PC-9 (cell line): ENCODE data around the gene UFL1. TPM values are rescaled to one million over a fixed set of nuclear protein-coding genes. Genes with fewer than 3 reads are reported as not detected.
A peak's percentile ranks its signal among the peaks of the same experiment; 100 is the strongest.
"Not testable (repeated sequence)": the region's sequence is repeated elsewhere in the genome, so short reads cannot be mapped to it uniquely, and the experiment has no call there.

ENCODE experiments used
- Bru-seq: library from RNA; stranded (reverse); fragments of 400-500 nt; gene quantifications from one replicate; lab custom pipeline; 2021; lab: Mats Ljungman, UMichigan
- BruChase-seq, 2 experiments: library from RNA; stranded (reverse); fragments of 400-500 nt; gene quantifications; one replicate each; lab custom pipeline; 2021; lab: Mats Ljungman, UMichigan
- BruUV-seq: library from RNA; stranded (reverse); fragments of 400-500 nt; replicated peaks from 2 replicates; lab custom pipeline; 2021; lab: Mats Ljungman, UMichigan
- CTCF ChIA-PET: fragments of 300-600 bp; sonication (Branson Sonifier 250); formaldehyde crosslinking; loops from one replicate; lab custom pipeline; 2022; ENCODE audit warnings: antibody characterized with exemption; lab: Charles Lee
- POLR2A ChIA-PET: fragments of 300-600 bp; sonication (Branson Sonifier 250); formaldehyde crosslinking; loops from one replicate; lab custom pipeline; 2022; ENCODE audit warnings: antibody characterized with exemption; ENCODE audit not compliant: unreplicated experiment; lab: Charles Lee
- DNase-seq, 2 experiments: peaks; one replicate each; pipeline versions ENCODE4 v3.0.0 to v3.0.0-alpha.2; 2015 to 2022; ENCODE audit warnings: mixed read lengths in 1 of 2
- H2AFZ ChIP-seq: fragments of 200-600 bp; sonication (generic); 2 replicates; pipeline ENCODE4 v1.8.1; 2017; ENCODE audit warnings: antibody characterized with exemption
- H3F3A ChIP-seq: fragments of 200-600 bp; sonication (generic); 2 replicates; pipeline ENCODE4 v1.8.1; 2017; ENCODE audit warnings: antibody characterized with exemption, mild to moderate bottlenecking, low read depth; ENCODE audit not compliant: insufficient read depth
- H3K27ac ChIP-seq: fragments of 200-600 bp; sonication (generic); 2 replicates; pipeline ENCODE4 v1.6.1; 2016; ENCODE audit warnings: mixed run types
- H3K27me3 ChIP-seq: fragments of 200-600 bp; sonication (generic); 2 replicates; pipeline ENCODE4 v1.6.1; 2016; ENCODE audit warnings: low read depth, mixed run types; ENCODE audit not compliant: insufficient read depth
- H3K36me3 ChIP-seq: fragments of 200-600 bp; sonication (generic); 2 replicates; pipeline ENCODE4 v1.6.1; 2016; ENCODE audit warnings: low read depth, mixed run types
- H3K4me1 ChIP-seq: fragments of 200-600 bp; sonication (generic); replicated peaks from 2 replicates; pipeline ENCODE4 v1.6.1; 2016; ENCODE audit warnings: mixed run types; ENCODE audit not compliant: insufficient read depth
- H3K4me2 ChIP-seq: fragments of 200-600 bp; sonication (generic); 2 replicates; pipeline ENCODE4 v1.6.1; 2017; ENCODE audit warnings: mixed run types
- H3K4me3 ChIP-seq: fragments of 200-600 bp; sonication (generic); 2 replicates; pipeline ENCODE4 v1.6.1; 2016; ENCODE audit warnings: mixed run types
- H3K79me2 ChIP-seq: fragments of 200-600 bp; sonication (generic); 2 replicates; pipeline ENCODE4 v1.6.1; 2017; ENCODE audit warnings: low read depth, mixed run types
- H3K9me2 ChIP-seq: fragments of 200-600 bp; sonication (generic); 2 replicates; pipeline ENCODE4 v1.8.1; 2017; ENCODE audit warnings: mild to moderate bottlenecking; ENCODE audit not compliant: insufficient read depth
- H3K9me3 ChIP-seq: fragments of 200-600 bp; sonication (generic); 2 replicates; pipeline ENCODE4 v1.8.1; 2016; ENCODE audit warnings: low read depth; ENCODE audit not compliant: insufficient read depth
- H4K20me1 ChIP-seq: fragments of 200-600 bp; sonication (generic); 2 replicates; pipeline ENCODE4 v1.8.1; 2017; ENCODE audit not compliant: insufficient read depth
- EZH2 ChIP-seq: fragments of 200-600 bp; sonication (generic); IDR thresholded peaks from 2 replicates; pipeline ENCODE4 v1.8.0; 2017; ENCODE audit warnings: antibody characterized with exemption, low read depth
- intact Hi-C: fragments of 100-400 bp; cut with micrococcal nuclease; formaldehyde crosslinking; loops from one replicate; pipeline ENCODE4 v1.10.0; 2022; ENCODE audit not compliant: unreplicated experiment
- long read RNA-seq: library from polyadenylated mRNA; stranded (forward); transcript quantifications from one replicate; pipeline ENCODE4 v2.0.0, GENCODE V29; 2022
- total RNA-seq: library from RNA; stranded (reverse); gene quantifications from 2 replicates; pipeline ENCODE4 v1.2.3, GENCODE V29; 2021
- TF ChIP-seq, protein P1 (sequence below): fragments of 200-600 bp; sonication (generic); conservative IDR thresholded peaks from 2 replicates; pipeline ENCODE4 v1.6.1; 2017; ENCODE audit warnings: mixed run types, antibody characterized with exemption, mild to moderate bottlenecking, moderate library complexity

Gene UFL1
- 19.3 and 25.3 TPM in 2 replicates for total RNA-seq
- Bru-seq, nascent RNA, result percentile 83 among the genes with signal in this experiment
- percentile 87 among the genes with signal in this experiment for BruChase-seq, experiment 1, labeled RNA remaining after a 2-hour chase
- percentile 86 among the genes with signal in this experiment for BruChase-seq, experiment 2, labeled RNA remaining after a 6-hour chase
- long read RNA-seq, full-length matches to known transcripts, result 18 of 26 reads
- long read RNA-seq, partial matches to known transcripts, result 5 of 26 reads
- long read RNA-seq, other reads (novel, unspliced or antisense), result 3 of 26 reads

DNA sequence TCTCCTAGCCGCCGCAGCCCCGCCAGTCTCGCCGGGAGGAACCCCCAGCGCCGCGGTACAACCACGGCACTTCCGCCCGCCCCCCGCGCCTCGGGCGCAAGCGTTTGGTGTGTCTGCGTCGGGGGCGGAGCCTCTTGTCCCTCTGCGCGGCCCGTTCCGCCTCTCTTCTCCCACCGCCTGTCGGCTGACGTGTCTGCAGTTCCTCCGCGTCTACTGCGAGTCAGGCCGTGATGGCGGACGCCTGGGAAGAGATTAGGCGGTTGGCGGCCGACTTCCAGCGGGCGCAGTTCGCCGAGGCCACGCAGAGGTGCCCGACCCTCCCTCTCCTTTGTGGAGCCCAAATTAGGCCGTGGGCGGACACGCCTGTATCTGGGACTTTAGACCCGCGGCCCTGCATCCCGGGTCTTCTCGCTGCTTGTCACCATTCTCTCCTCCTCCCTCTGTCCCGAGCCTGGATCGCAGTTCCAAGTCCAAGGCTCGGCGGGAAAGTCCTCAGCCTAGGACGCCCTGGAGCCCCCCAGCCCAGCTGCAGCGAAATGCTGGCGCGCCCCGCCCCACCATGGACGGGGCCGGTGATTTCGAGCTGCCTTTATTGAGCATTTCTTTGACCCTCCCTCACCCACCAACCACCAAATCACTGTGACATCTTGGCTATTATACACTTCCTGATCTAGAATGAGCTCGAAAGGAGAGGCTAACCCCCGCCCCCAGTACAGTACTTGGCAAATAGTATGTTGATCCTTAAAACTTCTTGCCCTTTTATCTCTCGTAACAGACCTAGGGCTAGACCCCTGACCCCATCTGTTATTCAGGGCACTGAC is at the start of gene UFL1:
Gene UFL1 (plus strand): TSS at position 163 of the 821 bp plus-strand sequence. CDS start 68 bp downstream, at position 231.
- H3K9me3 ChIP-seq, result no peaks in the 10 kb centered on the region
- peak within 1 kb of the TSS; percentile 94 for H3K27ac ChIP-seq
- H3K27me3 ChIP-seq, result no peaks in the 10 kb centered on the region
- peaks cover 32% of the 10 kb centered on the region for H3K79me2 ChIP-seq
- intact Hi-C loops, result loop anchor here (2.0 to 10.0 kb wide), 6 partner anchors 70 to 945 kb away; partner anchors contain the start of genes MANEA and NDUFAF4
- POLR2A ChIA-PET, result interaction anchor here (0.6 to 0.7 kb wide), 3 partner anchors 160 to 538 kb away, joined by 3 to 6 read pairs (median 4); no protein-coding TSS in a partner anchor
- H3K9me2 ChIP-seq, result no peaks in the 10 kb centered on the region
- BruUV-seq, result no TSS peak
- no peak for TF ChIP-seq EZH2
- TF ChIP-seq, protein P1, sequence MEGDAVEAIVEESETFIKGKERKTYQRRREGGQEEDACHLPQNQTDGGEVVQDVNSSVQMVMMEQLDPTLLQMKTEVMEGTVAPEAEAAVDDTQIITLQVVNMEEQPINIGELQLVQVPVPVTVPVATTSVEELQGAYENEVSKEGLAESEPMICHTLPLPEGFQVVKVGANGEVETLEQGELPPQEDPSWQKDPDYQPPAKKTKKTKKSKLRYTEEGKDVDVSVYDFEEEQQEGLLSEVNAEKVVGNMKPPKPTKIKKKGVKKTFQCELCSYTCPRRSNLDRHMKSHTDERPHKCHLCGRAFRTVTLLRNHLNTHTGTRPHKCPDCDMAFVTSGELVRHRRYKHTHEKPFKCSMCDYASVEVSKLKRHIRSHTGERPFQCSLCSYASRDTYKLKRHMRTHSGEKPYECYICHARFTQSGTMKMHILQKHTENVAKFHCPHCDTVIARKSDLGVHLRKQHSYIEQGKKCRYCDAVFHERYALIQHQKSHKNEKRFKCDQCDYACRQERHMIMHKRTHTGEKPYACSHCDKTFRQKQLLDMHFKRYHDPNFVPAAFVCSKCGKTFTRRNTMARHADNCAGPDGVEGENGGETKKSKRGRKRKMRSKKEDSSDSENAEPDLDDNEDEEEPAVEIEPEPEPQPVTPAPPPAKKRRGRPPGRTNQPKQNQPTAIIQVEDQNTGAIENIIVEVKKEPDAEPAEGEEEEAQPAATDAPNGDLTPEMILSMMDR, result no peak
- H4K20me1 ChIP-seq, result no peaks in the 10 kb centered on the region
- CTCF ChIA-PET, result no interaction called here
- DNase-seq, result peak; percentile 89 to 90
- peaks cover 35% of the 10 kb centered on the region for H3K4me1 ChIP-seq
- peaks cover 13% of the 10 kb centered on the region; the same call in 1 of the 2 replicates for H3K36me3 ChIP-seq
- peak within 1 kb of the TSS; percentile 72 for H3K4me3 ChIP-seq
- peak within 1 kb of the TSS; percentile 92 for H3K4me2 ChIP-seq
- H2AFZ ChIP-seq, result peak within 1 kb of the TSS; percentile 93
- H3F3A ChIP-seq, result peaks cover 19% of the 10 kb centered on the region

GRCh38 chr6:96472291-96472690 is 49.3 kb upstream of the UFL1 start:
- H3K9me2 ChIP-seq, H3K4me2 ChIP-seq, H3K79me2 ChIP-seq, H3K4me1 ChIP-seq, H3F3A ChIP-seq, intact Hi-C loops, BruUV-seq, H2AFZ ChIP-seq, CTCF ChIA-PET, H3K4me3 ChIP-seq, H3K27ac ChIP-seq, H3K9me3 ChIP-seq, POLR2A ChIA-PET, DNase-seq, H3K27me3 ChIP-seq, H4K20me1 ChIP-seq, H3K36me3 ChIP-seq: not testable (repeated sequence)

GRCh38 chr6:96478695-96479094 is 42.9 kb upstream of the UFL1 start:
- BruUV-seq, result no TSS peak

More at GRCh38 chr6:96478695-96479094, 42.9 kb upstream of the UFL1 start:
- Histone ChIP-seq H3K79me2 (no peaks in the 10 kb centered on the region), H4K20me1 (no peaks in the 10 kb centered on the region), H3K36me3 (no peaks in the 10 kb centered on the region), H3K9me3 (no peaks in the 10 kb centered on the region; the same call in 1 of the 2 replicates), H2AFZ (no peak overlapping the region), H3K27ac (no peak overlapping the region), H3K4me3 (no peak overlapping the region), H3F3A (no peaks in the 10 kb centered on the region), H3K9me2 (no peaks in the 10 kb centered on the region), H3K27me3 (no peaks in the 10 kb centered on the region), H3K4me1 (no peaks in the 10 kb centered on the region), H3K4me2 (no peak overlapping the region)
- DNase-seq, result no peak
- TF ChIP-seq, protein P1, result no peak
- TF ChIP-seq EZH2, result no peak
- POLR2A ChIA-PET, result no interaction called here
- intact Hi-C loops, result loop anchor here (2.0 kb wide), 1 partner anchor 418 kb away; the partner anchor contains the start of gene NDUFAF4
- CTCF ChIA-PET, result no interaction called here
